ENCODE data around the gene UQCR10.
"Not testable (repeated sequence)": the region's sequence is repeated elsewhere in the genome, so short reads cannot be mapped to it uniquely, and the experiment has no call there.

UQCR10 gene

GRCh38 chr22:29753808-29754657, 13.1 kb upstream of the UQCR10 start:
- Histone ChIP-seq H3K9me3 (ENCODE audit: control insufficient read depth, low read length) (no peaks in the 10 kb centered on the region), H2BK5ac (ENCODE audit: low read depth, low read length, poor library complexity, severe bottlenecking) (no peak overlapping the region), H3K14ac (ENCODE audit: low read length in 2 of 2) (no peak overlapping the region), H3K18ac (ENCODE audit: low read depth in 1 of 2, low read length in 2 of 2) (no peak overlapping the region), H3K27me3 (ENCODE audit: control insufficient read depth in 1 of 2, insufficient read depth in 1 of 2, low read length in 2 of 2) (no peaks in the 10 kb centered on the region), H2BK15ac (ENCODE audit: low read depth, poor library complexity, severe bottlenecking) (no peak overlapping the region), H2AK5ac (ENCODE audit: low read length, severe bottlenecking) (no peak overlapping the region), H4K8ac (ENCODE audit: low read length) (no peak overlapping the region), H4K91ac (ENCODE audit: low read length) (no peak overlapping the region), H3K4me1 (ENCODE audit: control insufficient read depth, insufficient read depth, low read depth, low read length) (peaks cover 2% of the 10 kb centered on the region), H3K4ac (ENCODE audit: low read depth in 1 of 2, low read length in 2 of 2) (no peak overlapping the region), H3K79me1 (replicated peaks; ENCODE audit: low read length, poor library complexity, severe bottlenecking) (peaks cover 12% of the 10 kb centered on the region), H3K4me2 (ENCODE audit: low read length, poor library complexity, severe bottlenecking) (no peak overlapping the region), H2BK120ac (ENCODE audit: low read depth, low read length) (no peak overlapping the region), H3K23ac (ENCODE audit: low read length in 2 of 2) (no peak overlapping the region), H2BK12ac (ENCODE audit: low read length in 2 of 2) (no peak overlapping the region), H3K9ac (ENCODE audit: low read length) (no peak overlapping the region), H3K27ac (ENCODE audit: low read length, poor library complexity, severe bottlenecking) (no peak overlapping the region), H3K4me3 (ENCODE audit: insufficient read depth in 1 of 2, low read depth in 1 of 2, low read length in 2 of 2) (no peak overlapping the region), H3K36me3 (ENCODE audit: control insufficient read depth in 1 of 2, insufficient read depth in 2 of 2, low read depth in 1 of 2, low read length in 2 of 2) (peaks cover 18 to 25% of the 10 kb centered on the region in 2 experiments), H2AFZ (ENCODE audit: low read depth, low read length) (no peak overlapping the region)
- no peak for DNase-seq
- 88% methylated on average over 16 of the region's 16 CpGs for WGBS

GRCh38 chr22:29754658-29755395, 12.3 kb upstream of the UQCR10 start:
- H4K91ac ChIP-seq (ENCODE audit: low read length); H2BK15ac ChIP-seq (ENCODE audit: low read depth, poor library complexity, severe bottlenecking); H2AFZ ChIP-seq (ENCODE audit: low read depth, low read length); H3K18ac ChIP-seq (ENCODE audit: low read depth in 1 of 2, low read length in 2 of 2); H3K9ac ChIP-seq (ENCODE audit: low read length); H2BK120ac ChIP-seq (ENCODE audit: low read depth, low read length); H3K4me2 ChIP-seq (ENCODE audit: low read length, poor library complexity, severe bottlenecking); H3K23ac ChIP-seq (ENCODE audit: low read length in 2 of 2); DNase-seq; H2BK12ac ChIP-seq (ENCODE audit: low read length in 2 of 2); H3K9me3 ChIP-seq (ENCODE audit: control insufficient read depth, low read length); H3K4ac ChIP-seq (ENCODE audit: low read depth in 1 of 2, low read length in 2 of 2); H2BK5ac ChIP-seq (ENCODE audit: low read depth, low read length, poor library complexity, severe bottlenecking); H3K27ac ChIP-seq (ENCODE audit: low read length, poor library complexity, severe bottlenecking); H3K4me3 ChIP-seq (ENCODE audit: insufficient read depth in 1 of 2, low read depth in 1 of 2, low read length in 2 of 2); H3K27me3 ChIP-seq (ENCODE audit: control insufficient read depth in 1 of 2, insufficient read depth in 1 of 2, low read length in 2 of 2); H3K14ac ChIP-seq (ENCODE audit: low read length in 2 of 2); H4K8ac ChIP-seq (ENCODE audit: low read length); H3K4me1 ChIP-seq (ENCODE audit: control insufficient read depth, insufficient read depth, low read depth, low read length); H2AK5ac ChIP-seq (ENCODE audit: low read length, severe bottlenecking): not testable (repeated sequence)
- peaks cover 15 to 25% of the 10 kb centered on the region in 2 experiments for H3K36me3 ChIP-seq (ENCODE audit: control insufficient read depth in 1 of 2, insufficient read depth in 2 of 2, low read depth in 1 of 2, low read length in 2 of 2)
- 95% methylated on average over 11 of the region's 11 CpGs for WGBS
- peaks cover 12% of the 10 kb centered on the region for H3K79me1 ChIP-seq (replicated peaks; ENCODE audit: low read length, poor library complexity, severe bottlenecking)

- no peak overlapping the region for H3K14ac ChIP-seq (ENCODE audit: low read length in 2 of 2)
- no peaks in the 10 kb centered on the region for H3K27me3 ChIP-seq (ENCODE audit: control insufficient read depth in 1 of 2, insufficient read depth in 1 of 2, low read length in 2 of 2)
- no peak overlapping the region for H2BK5ac ChIP-seq (ENCODE audit: low read depth, low read length, poor library complexity, severe bottlenecking)
- H3K9ac ChIP-seq (ENCODE audit: low read length): no peak overlapping the region
- H2AFZ ChIP-seq (ENCODE audit: low read depth, low read length): no peak overlapping the region
- peaks cover 12% of the 10 kb centered on the region for H3K79me1 ChIP-seq (replicated peaks; ENCODE audit: low read length, poor library complexity, severe bottlenecking)
- H2BK120ac ChIP-seq (ENCODE audit: low read depth, low read length): no peak overlapping the region
- H3K9me3 ChIP-seq (ENCODE audit: control insufficient read depth, low read length): no peaks in the 10 kb centered on the region
- H3K4me3 ChIP-seq (ENCODE audit: insufficient read depth in 1 of 2, low read depth in 1 of 2, low read length in 2 of 2): no peak overlapping the region
- H2BK12ac ChIP-seq (ENCODE audit: low read length in 2 of 2): no peak overlapping the region
- no peak overlapping the region for H3K18ac ChIP-seq (ENCODE audit: low read depth in 1 of 2, low read length in 2 of 2)
- H3K4ac ChIP-seq (ENCODE audit: low read depth in 1 of 2, low read length in 2 of 2): no peak overlapping the region
- H2AK5ac ChIP-seq (ENCODE audit: low read length, severe bottlenecking): no peak overlapping the region
- no peak overlapping the region for H3K4me2 ChIP-seq (ENCODE audit: low read length, poor library complexity, severe bottlenecking)
- no peak overlapping the region for H4K91ac ChIP-seq (ENCODE audit: low read length)
- H3K23ac ChIP-seq (ENCODE audit: low read length in 2 of 2): no peak overlapping the region
- no peak overlapping the region for H4K8ac ChIP-seq (ENCODE audit: low read length)
- DNase-seq: no peak
- WGBS: 97% methylated on average over 9 of the region's 9 CpGs
- no peak overlapping the region for H2BK15ac ChIP-seq (ENCODE audit: low read depth, poor library complexity, severe bottlenecking)
- H3K4me1 ChIP-seq (ENCODE audit: control insufficient read depth, insufficient read depth, low read depth, low read length): peaks cover 2% of the 10 kb centered on the region
- H3K27ac ChIP-seq (ENCODE audit: low read length, poor library complexity, severe bottlenecking): no peak overlapping the region
- H3K36me3 ChIP-seq (ENCODE audit: control insufficient read depth in 1 of 2, insufficient read depth in 2 of 2, low read depth in 1 of 2, low read length in 2 of 2): peaks cover 5 to 18% of the 10 kb centered on the region in 2 experiments
Observed at GRCh38 chr22:29755889-29756288, 11.3 kb upstream of the UQCR10 start.

- no peak overlapping the region for H2AFZ ChIP-seq (ENCODE audit: low read depth, low read length)
- H3K23ac ChIP-seq (ENCODE audit: low read length in 2 of 2): no peak overlapping the region
- no peaks in the 10 kb centered on the region for H3K27me3 ChIP-seq (ENCODE audit: control insufficient read depth in 1 of 2, insufficient read depth in 1 of 2, low read length in 2 of 2)
- H2BK120ac ChIP-seq (ENCODE audit: low read depth, low read length): no peak overlapping the region
- H4K8ac ChIP-seq (ENCODE audit: low read length): no peak overlapping the region
- WGBS: 87% methylated on average over 7 of the region's 7 CpGs
- H3K18ac ChIP-seq (ENCODE audit: low read depth in 1 of 2, low read length in 2 of 2): no peak overlapping the region
- H2BK12ac ChIP-seq (ENCODE audit: low read length in 2 of 2): no peak overlapping the region
- H3K27ac ChIP-seq (ENCODE audit: low read length, poor library complexity, severe bottlenecking): no peak overlapping the region
- no peak overlapping the region for H4K91ac ChIP-seq (ENCODE audit: low read length)
- no peak overlapping the region for H3K4me2 ChIP-seq (ENCODE audit: low read length, poor library complexity, severe bottlenecking)
- H3K4me1 ChIP-seq (ENCODE audit: control insufficient read depth, insufficient read depth, low read depth, low read length): peaks cover 2% of the 10 kb centered on the region
- no peak overlapping the region for H2BK15ac ChIP-seq (ENCODE audit: low read depth, poor library complexity, severe bottlenecking)
- no peak overlapping the region for H3K4ac ChIP-seq (ENCODE audit: low read depth in 1 of 2, low read length in 2 of 2)
- H3K14ac ChIP-seq (ENCODE audit: low read length in 2 of 2): no peak overlapping the region
- no peaks in the 10 kb centered on the region for H3K9me3 ChIP-seq (ENCODE audit: control insufficient read depth, low read length)
- peaks cover 4 to 18% of the 10 kb centered on the region in 2 experiments for H3K36me3 ChIP-seq (ENCODE audit: control insufficient read depth in 1 of 2, insufficient read depth in 2 of 2, low read depth in 1 of 2, low read length in 2 of 2)
- H2BK5ac ChIP-seq (ENCODE audit: low read depth, low read length, poor library complexity, severe bottlenecking): no peak overlapping the region
- no peak for DNase-seq
- no peak overlapping the region for H3K9ac ChIP-seq (ENCODE audit: low read length)
- no peak overlapping the region for H2AK5ac ChIP-seq (ENCODE audit: low read length, severe bottlenecking)
- peaks cover 12% of the 10 kb centered on the region for H3K79me1 ChIP-seq (replicated peaks; ENCODE audit: low read length, poor library complexity, severe bottlenecking)
- no peak overlapping the region for H3K4me3 ChIP-seq (ENCODE audit: insufficient read depth in 1 of 2, low read depth in 1 of 2, low read length in 2 of 2)
Observed at GRCh38 chr22:29756341-29756740, 10.8 kb upstream of the UQCR10 start.

All from mesenchymal stem cell (in vitro differentiated cells and primary cell).